Activated CD8-positive, alpha-beta memory T cell treated with anti-CD3 and anti-CD28 coated beads, Interleukin-2, amount 50 U/mL, for 1 hour (primary cell): Measurements from ENCODE around the gene FAM83E.

Experiments
- DNase-seq: peaks from one replicate; pipeline ENCODE4 v3.0.0-alpha.2; 2020; ENCODE audit errors: extremely low read depth

The FAM83E gene

DNA sequence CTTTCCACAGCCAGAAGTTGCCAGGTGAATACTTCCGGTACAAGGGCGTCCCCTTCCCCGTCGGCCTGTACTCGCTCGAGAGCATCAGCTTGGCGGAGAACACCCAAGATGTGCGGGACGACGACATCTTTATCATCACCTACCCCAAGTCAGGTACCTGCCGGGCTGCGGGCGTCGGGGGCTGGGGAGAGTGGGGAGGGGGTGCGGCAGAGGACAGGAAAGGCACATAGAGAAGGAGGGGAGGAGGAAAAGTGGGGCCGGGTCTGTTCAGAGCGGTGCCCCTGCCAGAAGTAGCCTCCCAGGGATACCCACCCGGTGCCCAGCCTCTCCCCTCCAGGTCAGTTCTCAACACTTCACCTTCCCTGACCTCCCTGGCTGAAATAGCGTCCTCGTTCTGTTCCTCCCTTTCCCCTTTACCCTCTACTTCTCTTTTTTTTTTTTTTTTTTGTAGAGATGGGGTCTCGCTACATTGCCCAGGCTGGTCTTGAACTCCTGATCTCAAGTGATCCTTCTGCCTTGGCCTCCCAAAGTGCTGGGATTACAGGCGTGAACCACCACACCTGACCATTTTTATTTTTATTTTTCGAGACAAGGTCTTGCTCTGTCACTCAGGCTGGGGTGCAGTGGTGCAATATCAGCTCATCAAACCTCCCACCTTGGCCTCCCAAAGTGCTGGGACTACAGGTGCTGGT lies 38.8 kb downstream of the FAM83E start:
- no peak for DNase-seq

DNA sequence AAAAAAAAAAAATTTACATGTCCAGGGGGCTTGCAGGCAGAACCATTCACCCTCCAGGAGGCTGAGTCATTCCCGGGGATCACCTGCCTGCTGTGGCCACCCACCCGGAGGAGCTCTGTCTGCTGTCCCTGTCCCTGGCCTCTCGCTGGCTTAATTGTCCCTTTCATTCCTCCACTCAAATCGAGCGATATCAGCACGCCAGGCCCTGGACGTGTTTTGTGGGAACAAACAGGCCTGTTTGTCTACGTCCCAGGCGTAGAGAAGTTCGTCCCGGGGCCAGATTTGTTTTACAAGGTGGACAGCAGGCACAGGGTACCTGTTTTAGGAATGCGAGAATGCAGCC lies 41.7 kb downstream of the FAM83E start:
- no peak for DNase-seq

GRCh38 chr19:48571378-48572162 lies 43.3 kb downstream of the FAM83E start:
- DNase-seq: no peak

- DNase-seq: no peak
Observed at GRCh38 chr19:48569814-48570213, 45.1 kb downstream of the FAM83E start.

GRCh38 chr19:48568345-48568886 lies 46.5 kb downstream of the FAM83E start:
- no peak for DNase-seq

GRCh38 chr19:48565090-48565489 lies 49.8 kb downstream of the FAM83E start:
- no peak for DNase-seq
